HCT116 (cell line): Measurements from ENCODE around the gene PRDM2. TPM values are rescaled to one million over a fixed set of nuclear protein-coding genes. Genes with fewer than 3 reads are reported as not detected.

Experiments used
- ATAC-seq: fragments of 200-7000 bp; cut with Tn5 transposase; 2 replicates; pipeline ENCODE4 v1.9.1; 2020; ENCODE audit warnings: mild to moderate bottlenecking, moderate library complexity
- BruUV-seq: library from RNA; stranded (reverse); fragments of 400-500 nt; replicated peaks from 2 replicates; lab custom pipeline; 2021; lab: Mats Ljungman, UMichigan
- CTCF ChIA-PET: fragments of 300-600 bp; sonication (Branson Sonifier 250); formaldehyde crosslinking; loops from one replicate; lab custom pipeline; 2021; ENCODE audit warnings: antibody characterized with exemption; lab: Charles Lee
- POLR2A ChIA-PET: fragments of 300-600, 350-600 bp; sonication (Branson Sonifier 250); formaldehyde crosslinking; loops from one replicate; lab custom pipeline; 2021; ENCODE audit warnings: antibody characterized with exemption; lab: Charles Lee
- RAD21 ChIA-PET, 2 experiments: fragments of 300-600 bp; sonication (Branson Sonifier 250); formaldehyde crosslinking; loops; one replicate each; lab custom pipeline; 2023; ENCODE audit warnings: low total read pairs in 2 of 2; ENCODE audit not compliant: uncharacterized antibody in 2 of 2, unreplicated experiment in 2 of 2, low non-redundant PET in 1 of 2; lab: Charles Lee
- DNase-seq: peaks from one replicate; pipeline ENCODE4 v3.0.0-alpha.2; 2010; ENCODE audit warnings: low read depth, low spot score
- H2AFZ ChIP-seq: fragments of 200-600 bp; shearing (Covaris generic), sonication (generic); 2 replicates; pipeline ENCODE4 v1.6.1; 2017; ENCODE audit warnings: low read depth, mixed run types, mixed read lengths, antibody characterized with exemption, low read length; ENCODE audit not compliant: poor library complexity, severe bottlenecking
- H3K27ac ChIP-seq: 2 replicates; pipeline ENCODE4 v1.5.1; 2012; ENCODE audit warnings: low read depth, low read length
- H3K27me3 ChIP-seq: fragments of 200-600 bp; sonication (generic); 2 replicates; pipeline ENCODE4 v1.6.1; 2016; ENCODE audit warnings: mixed run types, low read length, mixed read lengths; ENCODE audit not compliant: insufficient read depth
- H3K36me3 ChIP-seq, 2 experiments: fragments of 200-500 bp in 1 of 2; fragments of 200-600 bp in 1 of 2; sonication (Bioruptor generic) in 1 of 2; sonication (generic) in 1 of 2; 2 replicates each; pipeline versions ENCODE4 v1.5.1 to v1.6.1; 2014 to 2016; ENCODE audit warnings: low read length in 2 of 2, inconsistent platforms in 1 of 2, mixed read lengths in 1 of 2, mixed run types in 1 of 2; ENCODE audit not compliant: insufficient read depth in 2 of 2, control insufficient read depth in 1 of 2
- H3K4me1 ChIP-seq, 2 experiments: fragments of 200-600 bp in 1 of 2; sonication (generic) in 1 of 2; 2 replicates each; pipeline versions ENCODE4 v1.5.1 to v1.6.1; 2012 to 2017; ENCODE audit warnings: low read length in 2 of 2, inconsistent platforms in 1 of 2, mild to moderate bottlenecking in 1 of 2, mixed read lengths in 1 of 2, mixed run types in 1 of 2, moderate library complexity in 1 of 2; ENCODE audit not compliant: insufficient read depth in 2 of 2, control insufficient read depth in 1 of 2
- H3K4me2 ChIP-seq: fragments of 200-600 bp; sonication (generic); 2 replicates; pipeline ENCODE4 v1.6.1; 2017; ENCODE audit warnings: mixed run types, low read length, mixed read lengths
- H3K4me3 ChIP-seq, 2 experiments: fragments of 200-600 bp in 1 of 2; sonication (generic) in 1 of 2; replicated peaks in 1 of 2; 2 replicates each; pipeline ENCODE4 v1.5.1; 2011 to 2016; ENCODE audit warnings: low read length in 2 of 2, control low read depth in 1 of 2, low read depth in 1 of 2, mild to moderate bottlenecking in 1 of 2, mixed read lengths in 1 of 2, mixed run types in 1 of 2
- H3K79me2 ChIP-seq: fragments of 200-600 bp; sonication (generic); 2 replicates; pipeline ENCODE4 v1.6.1; 2017; ENCODE audit warnings: mild to moderate bottlenecking, mixed run types, low read length, moderate library complexity, mixed read lengths; ENCODE audit not compliant: insufficient read depth
- H3K9ac ChIP-seq: fragments of 200-600 bp; sonication (generic); 2 replicates; pipeline ENCODE4 v1.6.1; 2016; ENCODE audit warnings: low read length, mixed read lengths
- H3K9me2 ChIP-seq: fragments of 200-600 bp; sonication (generic), shearing (Covaris generic); 2 replicates; pipeline ENCODE4 v1.6.1; 2017; ENCODE audit warnings: mixed run types, mild to moderate bottlenecking, moderate library complexity; ENCODE audit not compliant: insufficient read depth
- H3K9me3 ChIP-seq, 2 experiments: fragments of 200-500 bp in 1 of 2; fragments of 200-600 bp in 1 of 2; sonication (Bioruptor generic) in 1 of 2; sonication (generic) in 1 of 2; 2 replicates each; pipeline ENCODE4 v1.6.1; 2014 to 2017; ENCODE audit warnings: low read length in 2 of 2, mixed read lengths in 2 of 2, inconsistent platforms in 1 of 2, low read depth in 1 of 2, mild to moderate bottlenecking in 1 of 2, mixed run types in 1 of 2, moderate library complexity in 1 of 2; ENCODE audit not compliant: control insufficient read depth in 1 of 2, insufficient read depth in 1 of 2
- H4K20me1 ChIP-seq: fragments of 200-600 bp; sonication (generic), shearing (Covaris generic); 2 replicates; pipeline ENCODE4 v1.6.1; 2017; ENCODE audit warnings: mixed run types, mild to moderate bottlenecking, moderate library complexity; ENCODE audit not compliant: insufficient read depth
- ATF3 ChIP-seq: IDR thresholded peaks from 2 replicates; pipeline ENCODE4 v1.6.1; 2012
- CEBPB ChIP-seq: IDR thresholded peaks from 2 replicates; pipeline ENCODE4 v1.6.1; 2012; ENCODE audit warnings: low read depth
- CTCF ChIP-seq, 3 experiments: fragments of 200-600 bp in 1 of 3; sonication (generic) in 1 of 3; IDR thresholded peaks in 2 of 3; conservative IDR thresholded peaks in 1 of 3; 2 replicates each; pipeline ENCODE4 v1.5.1; 2012 to 2017; ENCODE audit warnings: low read depth in 2 of 3, low read length in 2 of 3, antibody characterized with exemption in 1 of 3, borderline replicate concordance in 1 of 3, control low read depth in 1 of 3, mild to moderate bottlenecking in 1 of 3, mixed read lengths in 1 of 3, mixed run types in 1 of 3, moderate library complexity in 1 of 3; ENCODE audit not compliant: insufficient read depth in 1 of 3
- EGR1 ChIP-seq: IDR thresholded peaks from 2 replicates; pipeline ENCODE4 v1.6.1; 2012; ENCODE audit warnings: low read depth
- FOSL1 ChIP-seq: IDR thresholded peaks from 2 replicates; pipeline ENCODE4 v1.6.1; 2012; ENCODE audit warnings: low read depth
- MAX ChIP-seq: IDR thresholded peaks from 2 replicates; pipeline ENCODE4 v1.6.1; 2012
- POLR2AphosphoS5 ChIP-seq: IDR thresholded peaks from 2 replicates; pipeline ENCODE4 v1.6.1; 2011; ENCODE audit warnings: mild to moderate bottlenecking, low read depth, low read length, moderate library complexity
- RAD21 ChIP-seq: IDR thresholded peaks from 2 replicates; pipeline ENCODE4 v1.6.1; 2012; ENCODE audit warnings: low read depth, mild to moderate bottlenecking
- SIN3A ChIP-seq: IDR thresholded peaks from 2 replicates; pipeline ENCODE4 v1.6.1; 2012; ENCODE audit warnings: low read depth
- SP1 ChIP-seq: IDR thresholded peaks from 2 replicates; pipeline ENCODE4 v1.6.1; 2012; ENCODE audit warnings: low read depth
- TCF7L2 ChIP-seq: IDR thresholded peaks from 2 replicates; pipeline ENCODE4 v1.7.0; 2011; ENCODE audit warnings: borderline replicate concordance, inconsistent platforms; ENCODE audit not compliant: insufficient read depth, insufficient read length; ENCODE audit errors: extremely low read depth
- intact Hi-C: fragments of 100-400 bp; cut with micrococcal nuclease; formaldehyde crosslinking; loops from 2 replicates; pipeline ENCODE4 v1.10.0; 2022
- total RNA-seq: library from RNA; stranded (reverse); gene quantifications from one replicate; pipeline ENCODE4 v1.2.1, GENCODE V29; 2021; ENCODE audit not compliant: unreplicated experiment

Gene PRDM2
- total RNA-seq, 1 experiment from 2014 or later, result 17.3 TPM

GRCh38 chr1:13825033-13825432, 125.0 kb downstream of the PRDM2 start:
- TF ChIP-seq RAD21 (peak; percentile 30; the same call in 1 of the 2 replicates), SP1 (no peak)
- H3K9ac ChIP-seq, result no peak overlapping the region
- H3K9me2 ChIP-seq, result no peaks in the 10 kb centered on the region
- no peak overlapping the region for H3K4me2 ChIP-seq
- DNase-seq (no peak), ATAC-seq (no peak)
- intact Hi-C loops, result loop anchor here (5.0 kb wide), 1 partner anchor 158 kb away; no protein-coding TSS in a partner anchor
- H4K20me1 ChIP-seq, result no peaks in the 10 kb centered on the region
- POLR2A ChIA-PET, result no interaction called here
- H3K27me3 ChIP-seq, result no peaks in the 10 kb centered on the region
- no peaks in the 10 kb centered on the region for H3K79me2 ChIP-seq
- no peak overlapping the region for H3K27ac ChIP-seq
- CTCF ChIA-PET, result interaction anchor here (1.1 to 1.8 kb wide), 2 partner anchors 9 kb away, joined by 3 to 4 read pairs; no protein-coding TSS in a partner anchor
- RAD21 ChIA-PET, result no interaction called here
- no peak overlapping the region for H3K4me3 ChIP-seq
- H3K4me1 ChIP-seq, result peaks cover 5 to 13% of the 10 kb centered on the region in 2 experiments; a peak in 2 of 4 replicates
- no peaks in the 10 kb centered on the region for H3K36me3 ChIP-seq
- no peaks in the 10 kb centered on the region for H3K9me3 ChIP-seq
- no TSS peak for BruUV-seq
- no peak overlapping the region for H2AFZ ChIP-seq

GRCh38 chr1:13826009-13826408, 126.0 kb downstream of the PRDM2 start:
- ATAC-seq (no peak), DNase-seq (no peak)
- no peaks in the 10 kb centered on the region for H3K36me3 ChIP-seq
- no peak overlapping the region for H2AFZ ChIP-seq
- no peaks in the 10 kb centered on the region for H3K9me3 ChIP-seq
- RAD21 ChIA-PET, result no interaction called here
- peaks cover 5 to 13% of the 10 kb centered on the region in 2 experiments; a peak in 2 of 4 replicates for H3K4me1 ChIP-seq
- CTCF ChIA-PET, result interaction anchor here (1.1 kb wide), 1 partner anchor 8 kb away, joined by 3 read pairs; no protein-coding TSS in a partner anchor
- POLR2A ChIA-PET, result no interaction called here
- no peak for TF ChIP-seq POLR2AphosphoS5
- no peak for TF ChIP-seq FOSL1
- no peak for TF ChIP-seq ATF3
- TF ChIP-seq MAX, result no peak
- TF ChIP-seq EGR1, result no peak
- no peak for TF ChIP-seq CEBPB
- TF ChIP-seq CTCF (IDR thresholded peaks at IDR 0.05 in 2 of 3, conservative IDR thresholded peaks at IDR 0.05 in 1 of 3; ENCODE audit: borderline replicate concordance in 1 of 3, insufficient read depth in 1 of 3, low read depth in 2 of 3, low read length in 2 of 3), result no peak
- no peak for TF ChIP-seq TCF7L2
- TF ChIP-seq SIN3A, result no peak
- TF ChIP-seq, all 23 proteins: peak for 0
- Histone ChIP-seq H3K4me2 (no peak overlapping the region), H3K9ac (no peak overlapping the region), H3K27ac (no peak overlapping the region), H3K4me3 (no peak overlapping the region), H3K79me2 (no peaks in the 10 kb centered on the region), H3K27me3 (no peaks in the 10 kb centered on the region), H3K9me2 (no peaks in the 10 kb centered on the region), H4K20me1 (no peaks in the 10 kb centered on the region)
- BruUV-seq, result no TSS peak
- intact Hi-C loops, result loop anchor here (5.0 kb wide), 1 partner anchor 159 kb away; no protein-coding TSS in a partner anchor
